22Rv1 (cell line): ENCODE data around the gene C3orf20.

Source experiments
- H3K27ac ChIP-seq: fragments of 450-650 bp; 2 replicates; pipeline ENCODE4 v1.5.1; 2017
- ZFX ChIP-seq: fragments of 450-650 bp; IDR thresholded peaks from 2 replicates; pipeline ENCODE4 v1.6.1; 2017; ENCODE audit warnings: antibody characterized with exemption, borderline replicate concordance
- TF ChIP-seq, protein P1 (sequence below): fragments of 450-650 bp; IDR thresholded peaks from 2 replicates; pipeline ENCODE4 v1.5.1; 2017; ENCODE audit warnings: mild to moderate bottlenecking

The C3orf20 gene

DNA sequence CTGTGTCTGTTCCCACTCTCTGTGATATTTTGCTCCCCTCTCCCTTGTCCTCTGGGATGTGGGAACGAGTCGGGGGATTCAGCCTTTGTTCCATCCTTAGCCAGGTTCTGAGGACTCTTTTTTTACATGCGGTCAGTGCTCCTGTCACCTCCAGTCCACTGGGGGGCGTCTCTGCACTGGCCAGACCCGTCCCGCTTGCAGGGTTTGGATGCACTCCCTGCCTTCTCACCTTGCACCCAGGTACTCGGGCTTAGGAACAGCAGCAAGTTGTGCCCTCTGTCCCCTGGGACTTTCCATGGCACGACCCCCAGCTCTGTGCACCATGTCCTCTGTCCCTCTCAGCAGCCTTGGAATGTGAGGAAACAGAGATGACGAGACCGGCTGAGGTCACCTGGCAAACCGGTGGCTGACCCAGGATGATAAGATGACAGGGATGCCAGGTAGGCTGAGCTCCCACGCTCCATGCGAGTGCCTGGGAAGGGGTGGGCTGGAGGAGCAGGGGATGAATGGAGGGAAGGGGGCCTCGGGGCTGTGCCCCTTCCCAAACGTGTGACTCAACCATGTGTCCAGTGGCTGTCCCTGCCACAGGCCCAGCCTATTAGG lies 116.5 kb downstream of the C3orf20 start:
- no peak for TF ChIP-seq ZFX
- TF ChIP-seq, protein P1, sequence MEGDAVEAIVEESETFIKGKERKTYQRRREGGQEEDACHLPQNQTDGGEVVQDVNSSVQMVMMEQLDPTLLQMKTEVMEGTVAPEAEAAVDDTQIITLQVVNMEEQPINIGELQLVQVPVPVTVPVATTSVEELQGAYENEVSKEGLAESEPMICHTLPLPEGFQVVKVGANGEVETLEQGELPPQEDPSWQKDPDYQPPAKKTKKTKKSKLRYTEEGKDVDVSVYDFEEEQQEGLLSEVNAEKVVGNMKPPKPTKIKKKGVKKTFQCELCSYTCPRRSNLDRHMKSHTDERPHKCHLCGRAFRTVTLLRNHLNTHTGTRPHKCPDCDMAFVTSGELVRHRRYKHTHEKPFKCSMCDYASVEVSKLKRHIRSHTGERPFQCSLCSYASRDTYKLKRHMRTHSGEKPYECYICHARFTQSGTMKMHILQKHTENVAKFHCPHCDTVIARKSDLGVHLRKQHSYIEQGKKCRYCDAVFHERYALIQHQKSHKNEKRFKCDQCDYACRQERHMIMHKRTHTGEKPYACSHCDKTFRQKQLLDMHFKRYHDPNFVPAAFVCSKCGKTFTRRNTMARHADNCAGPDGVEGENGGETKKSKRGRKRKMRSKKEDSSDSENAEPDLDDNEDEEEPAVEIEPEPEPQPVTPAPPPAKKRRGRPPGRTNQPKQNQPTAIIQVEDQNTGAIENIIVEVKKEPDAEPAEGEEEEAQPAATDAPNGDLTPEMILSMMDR = peak; percentile 92
- H3K27ac ChIP-seq = no peak overlapping the region

DNA sequence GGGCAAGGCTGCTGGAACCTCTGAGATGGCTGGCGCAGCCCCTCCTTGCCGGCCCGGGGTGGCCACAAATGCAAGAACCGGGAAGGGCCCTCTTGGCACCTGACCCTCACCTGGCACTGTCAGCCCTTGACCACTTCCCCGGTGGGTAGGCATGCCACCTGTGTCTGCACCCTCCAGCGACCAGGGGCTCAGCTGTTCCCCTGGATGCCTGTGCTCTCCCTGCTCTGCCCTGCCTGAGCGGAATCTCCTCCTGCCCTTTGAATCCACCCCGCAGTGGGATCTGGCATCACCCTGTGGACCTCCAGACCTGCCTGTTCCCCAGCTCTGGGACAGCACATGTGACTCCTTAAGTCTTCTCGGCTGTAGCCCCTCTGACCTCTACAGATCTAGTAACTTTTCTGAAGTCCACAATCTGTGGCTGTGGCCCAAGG lies 117.8 kb downstream of the C3orf20 start:
- TF ChIP-seq, protein P1 = no peak
- TF ChIP-seq ZFX = no peak

DNA sequence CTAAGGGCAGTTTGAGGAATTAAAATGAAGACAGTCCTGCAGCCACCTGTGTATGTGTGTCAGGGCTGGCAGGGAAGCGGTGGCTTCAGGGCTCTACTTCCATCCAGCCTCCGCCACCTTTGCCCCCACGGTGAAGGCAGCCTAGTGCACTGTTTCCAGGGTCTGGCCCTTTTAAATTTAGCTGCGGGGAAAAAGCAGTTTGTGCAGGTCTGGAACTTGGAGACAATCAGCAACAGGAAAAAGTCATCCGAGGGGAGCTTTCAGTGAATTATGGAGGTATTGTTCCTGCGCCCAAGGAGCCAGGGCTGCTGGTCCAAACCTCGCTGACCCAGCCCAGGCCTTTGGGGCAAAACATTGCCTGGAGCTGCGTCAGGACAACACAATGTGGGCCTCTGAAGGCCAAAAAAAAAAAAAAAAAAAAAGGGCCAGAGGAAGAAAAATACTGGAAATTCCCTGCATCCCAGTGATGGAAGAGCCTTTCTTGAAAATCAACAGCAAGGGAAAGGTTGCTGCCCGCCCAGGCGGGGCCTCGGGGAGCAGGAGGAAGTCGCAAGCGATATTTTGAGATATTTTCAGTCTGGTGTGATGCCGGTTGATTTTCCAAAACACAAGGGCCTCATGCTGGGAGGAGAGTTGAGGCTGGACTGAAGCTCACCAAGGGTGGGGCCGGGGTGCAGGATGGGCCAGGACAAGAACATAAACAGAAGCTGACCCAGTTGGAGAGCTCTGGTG lies 118.4 kb downstream of the C3orf20 start:
- TF ChIP-seq ZFX = no peak
- TF ChIP-seq, protein P1 = no peak
- H3K27ac ChIP-seq = no peak overlapping the region

More for the DNA sequence above, 117.8 kb downstream of the C3orf20 start:
- no peak overlapping the region for H3K27ac ChIP-seq

DNA sequence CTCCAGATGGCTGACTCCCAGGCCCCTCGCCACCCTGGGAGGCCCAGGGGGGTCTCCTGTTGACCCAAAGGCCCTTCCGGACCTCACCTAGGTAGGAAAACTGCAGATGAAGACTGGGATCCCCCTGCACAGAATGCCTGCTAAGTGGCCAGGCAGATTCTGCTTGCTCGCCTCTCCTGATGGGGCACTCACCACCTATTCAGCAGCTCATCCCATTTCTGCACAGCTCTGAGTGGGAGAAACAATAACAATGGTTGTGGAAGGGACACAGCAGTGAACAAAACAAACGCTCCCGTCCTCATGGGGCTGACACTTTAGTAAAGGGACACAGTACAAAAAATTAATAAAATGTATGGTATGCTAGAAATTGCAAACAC lies 118.9 kb downstream of the C3orf20 start:
- H3K27ac ChIP-seq = no peak overlapping the region
- TF ChIP-seq, protein P1 = no peak
- TF ChIP-seq ZFX = no peak

DNA sequence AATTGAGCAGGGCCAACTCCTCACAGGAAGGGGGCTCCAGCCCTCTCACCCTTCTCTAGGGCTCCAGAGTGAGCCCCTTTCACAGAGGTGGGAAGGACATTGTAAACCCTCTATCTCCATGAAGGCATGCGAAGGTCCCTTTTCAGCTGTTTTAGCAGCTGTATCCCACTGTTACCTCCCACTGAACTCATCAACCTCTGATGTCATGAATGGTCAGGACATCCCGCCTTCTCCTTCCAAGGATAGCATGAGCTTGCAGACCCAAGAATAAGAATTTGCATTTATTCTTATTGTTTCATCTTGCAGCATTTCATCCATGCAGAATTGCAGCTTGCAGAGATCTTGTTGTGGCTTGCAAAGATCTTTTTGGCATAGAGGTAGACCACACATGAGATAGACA lies 119.5 kb downstream of the C3orf20 start:
- H3K27ac ChIP-seq = no peak overlapping the region
- TF ChIP-seq, protein P1 = no peak
- no peak for TF ChIP-seq ZFX

DNA sequence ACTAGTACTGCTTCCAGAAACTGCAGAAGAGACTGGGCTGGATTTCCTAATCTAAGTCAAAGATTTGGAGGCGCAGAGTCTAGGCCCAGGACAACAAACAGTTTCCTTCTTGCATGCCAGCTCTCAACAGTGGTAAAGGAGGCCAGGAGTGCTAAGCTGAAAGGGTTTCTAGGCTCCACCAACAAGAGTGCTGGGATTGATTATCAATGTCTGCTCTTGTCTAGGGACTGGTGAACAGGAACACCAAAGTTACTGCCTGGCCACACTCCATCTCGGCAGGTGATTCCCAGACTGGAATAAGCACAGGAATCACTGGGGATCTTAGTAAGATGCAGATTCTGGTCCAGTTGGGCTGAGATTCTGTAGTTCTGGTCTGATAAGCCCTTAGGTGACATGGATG lies 121.1 kb downstream of the C3orf20 start:
- TF ChIP-seq, protein P1 = no peak
- TF ChIP-seq ZFX = no peak
- H3K27ac ChIP-seq = no peak overlapping the region

DNA sequence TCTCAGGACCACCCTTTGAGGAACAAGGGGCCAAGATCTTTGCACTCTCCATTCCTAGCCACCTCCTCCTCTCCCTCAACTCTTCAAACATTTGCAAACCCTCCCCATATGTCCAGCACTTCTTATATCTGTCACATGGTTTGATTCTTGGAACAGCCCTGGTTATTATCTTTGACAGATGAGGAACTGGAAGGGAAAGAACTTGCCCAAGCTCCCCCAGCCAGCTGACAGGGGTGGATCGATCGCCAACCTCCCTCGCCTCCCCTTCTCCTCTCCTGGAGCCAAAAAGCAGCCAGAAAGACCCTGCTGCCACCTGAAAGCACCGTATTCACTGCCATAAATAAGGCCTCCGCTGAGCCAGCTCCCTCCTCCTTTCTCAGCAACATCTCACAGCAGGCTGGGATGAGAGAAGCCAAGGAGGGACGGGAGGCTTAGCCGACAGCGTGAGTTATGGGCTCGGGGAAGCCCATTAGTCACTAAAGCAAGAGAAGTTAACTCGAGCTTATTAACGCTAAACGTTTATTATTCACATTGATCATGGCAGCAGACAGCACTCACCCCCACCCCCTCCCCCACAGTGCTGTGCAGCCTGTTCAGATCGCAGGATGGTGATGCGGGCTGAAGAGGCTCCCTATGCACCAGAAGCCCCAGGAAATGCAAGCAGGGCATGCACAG lies 121.6 kb downstream of the C3orf20 start:
- no peak for TF ChIP-seq ZFX
- TF ChIP-seq, protein P1 = no peak
- no peak overlapping the region for H3K27ac ChIP-seq
